GM12878 (cell line): ENCODE measurements around the gene ANKRD65. TPM values are rescaled to one million over a fixed set of nuclear protein-coding genes. Genes with fewer than 3 reads are reported as not detected.
A peak's percentile ranks its signal among the peaks of the same experiment; 100 is the strongest.

ENCODE experiments used
- ATF7 ChIP-seq: fragments of 450-650 bp; IDR thresholded peaks from 2 replicates; pipeline ENCODE4 v1.6.1; 2016; ENCODE audit warnings: low read depth, mild to moderate bottlenecking
- CBFB ChIP-seq: IDR thresholded peaks from 2 replicates; pipeline ENCODE4 v1.6.1; 2016; ENCODE audit warnings: antibody characterized with exemption, low read depth
- GABPA ChIP-seq: IDR thresholded peaks from 2 replicates; pipeline ENCODE4 v1.6.1; 2014; ENCODE audit warnings: antibody characterized with exemption, low read depth, mild to moderate bottlenecking, inconsistent platforms
- LARP7 ChIP-seq: fragments of 450-650 bp; IDR thresholded peaks from 2 replicates; pipeline ENCODE4 v1.6.1; 2017; ENCODE audit warnings: mild to moderate bottlenecking
- MEF2A ChIP-seq: IDR thresholded peaks from 2 replicates; pipeline ENCODE4 v1.6.1; 2011; ENCODE audit warnings: low read depth, mild to moderate bottlenecking, low read length, moderate library complexity; ENCODE audit not compliant: insufficient read depth
- MYC ChIP-seq: IDR thresholded peaks from 2 replicates; pipeline ENCODE4 v1.6.1; 2011; ENCODE audit warnings: mild to moderate bottlenecking, low read length, moderate library complexity, inconsistent platforms; ENCODE audit not compliant: insufficient read depth, insufficient replicate concordance, insufficient read length, severe bottlenecking
- PML ChIP-seq: IDR thresholded peaks from 2 replicates; pipeline ENCODE4 v1.6.1; 2012; ENCODE audit warnings: low read length, inconsistent platforms
- SMARCA5 ChIP-seq: fragments of 450-650 bp; IDR thresholded peaks from 2 replicates; pipeline ENCODE4 v1.6.1; 2017; ENCODE audit warnings: mild to moderate bottlenecking
- SRF ChIP-seq, 2 experiments: IDR thresholded peaks; 2 replicates each; pipeline ENCODE4 v1.6.1; 2011; ENCODE audit warnings: low read depth in 2 of 2, low read length in 2 of 2, mild to moderate bottlenecking in 1 of 2, moderate library complexity in 1 of 2
- TCF12 ChIP-seq: IDR thresholded peaks from 2 replicates; pipeline ENCODE4 v1.6.1; 2011; ENCODE audit warnings: low read depth, mild to moderate bottlenecking, low read length
- TCF7 ChIP-seq: IDR thresholded peaks from 2 replicates; pipeline ENCODE4 v1.6.1; 2014; ENCODE audit warnings: antibody characterized with exemption, borderline replicate concordance
- YBX1 ChIP-seq: fragments of 450-650 bp; IDR thresholded peaks from 2 replicates; pipeline ENCODE4 v1.6.1; 2016; ENCODE audit warnings: antibody characterized with exemption
- YY1 ChIP-seq: IDR thresholded peaks from 2 replicates; pipeline ENCODE4 v1.6.1; 2011; ENCODE audit warnings: low read depth, mild to moderate bottlenecking, low read length
- ZNF207 ChIP-seq: fragments of 450-650 bp; IDR thresholded peaks from 2 replicates; pipeline ENCODE4 v1.6.1; 2014; ENCODE audit warnings: antibody characterized with exemption, mild to moderate bottlenecking, borderline replicate concordance
- ZNF274 ChIP-seq: IDR thresholded peaks from one replicate; pipeline ENCODE4 v1.8.0; 2011; ENCODE audit not compliant: insufficient read length, insufficient read depth
- ZNF384 ChIP-seq: IDR thresholded peaks from 2 replicates; pipeline ENCODE4 v1.6.1; 2012; ENCODE audit warnings: low read depth, mild to moderate bottlenecking, low read length, improper control_type of control experiment, borderline replicate concordance
- polyA plus RNA-seq, 11 experiments: library from polyadenylated mRNA; depleted of rRNA in 4 of 11; unstranded in 6 of 11; stranded (reverse) in 5 of 11; fragments of >200 nt; fragmentation: Nextera tagmentation in 4 of 11; fragmentation: Illumina TruSeq in 1 of 11; extraction: Ambion mirVana in 4 of 11; extraction: Trizol in 1 of 11; gene quantifications; 1 replicate in 1 of 11; 2 replicates in 10 of 11; pipeline versions ENCODE4 v1.2.1 to v1.2.3, GENCODE V29; 2011 to 2016; ENCODE audit warnings: inconsistent platforms in 2 of 11, missing spikeins in 2 of 11, low read depth in 1 of 11
- total RNA-seq, 4 experiments: library from RNA; depleted of rRNA in 3 of 4; stranded (reverse); fragments of >200 nt in 3 of 4; fragmentation: Illumina TruSeq in 1 of 4; extraction: Trizol in 1 of 4; gene quantifications; 2 replicates each; pipeline versions ENCODE4 v1.2.1 to v1.2.3, GENCODE V29; 2013 to 2021
- TF ChIP-seq, protein P1 (sequence below): fragments of 450-650 bp; IDR thresholded peaks from 2 replicates; pipeline ENCODE4 v1.6.1; 2018; ENCODE audit warnings: borderline replicate concordance, mild to moderate bottlenecking; ENCODE audit not compliant: partially characterized antibody
- TF ChIP-seq, protein P2 (sequence below): IDR thresholded peaks from 2 replicates; pipeline ENCODE4 v1.6.1; 2011; ENCODE audit warnings: low read depth, mild to moderate bottlenecking, low read length, moderate library complexity, borderline replicate concordance; ENCODE audit errors: extremely low read depth
- TF ChIP-seq, protein P3 (sequence below): fragments of 450-650 bp; IDR thresholded peaks from 2 replicates; pipeline ENCODE4 v1.6.1; 2016; ENCODE audit warnings: mild to moderate bottlenecking
- TF ChIP-seq, protein P4 (sequence below): IDR thresholded peaks from 2 replicates; pipeline ENCODE4 v1.6.1; 2012; ENCODE audit warnings: low read depth, low read length, improper control_type of control experiment
- TF ChIP-seq, protein P5 (sequence below): fragments of 450-650 bp; IDR thresholded peaks from 2 replicates; pipeline ENCODE4 v1.6.1; 2016; ENCODE audit warnings: mild to moderate bottlenecking, moderate library complexity, borderline replicate concordance

The ANKRD65 gene
- total and polyA plus RNA-seq, 10 of the 15 experiments (the other 5 are each of a cell fraction or from before 2014, with no cell fraction given): 0.05 to 2.8 (median 0.37) TPM

DNA sequence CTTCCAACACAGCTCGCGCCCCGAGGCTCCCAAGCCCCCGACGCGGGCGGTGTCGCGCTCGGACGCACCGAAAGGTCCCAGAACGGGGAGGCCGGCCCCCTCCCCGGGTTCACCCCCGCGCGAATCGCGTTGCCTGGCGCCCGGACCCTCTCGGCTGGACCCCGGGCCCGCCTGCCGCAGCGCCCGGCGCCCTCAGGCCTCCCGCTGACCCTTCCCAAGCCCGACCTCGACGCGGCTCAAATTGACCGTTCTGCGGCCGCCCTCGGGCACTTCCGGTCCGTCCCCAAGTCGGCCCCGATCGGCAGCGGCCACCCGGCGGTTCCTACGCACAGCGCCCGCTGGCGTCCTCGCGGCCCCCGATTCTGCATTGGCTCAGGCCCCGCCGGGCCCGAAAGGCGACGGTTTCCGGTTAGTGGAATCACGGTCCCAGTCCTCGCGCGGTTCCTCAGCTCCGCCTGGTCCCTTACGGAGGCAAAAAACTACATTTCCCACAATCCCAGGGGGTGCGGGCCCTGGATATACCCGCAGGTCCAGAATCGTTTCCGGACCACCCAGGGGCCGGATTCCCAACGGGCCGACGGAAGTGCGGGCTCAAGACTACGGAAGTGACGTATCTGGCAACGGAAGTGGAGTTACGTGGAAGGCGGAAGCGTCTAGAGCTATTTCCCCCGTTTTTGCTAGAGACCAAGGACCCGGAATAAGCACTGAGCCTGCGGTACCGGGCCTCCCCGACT lies 46.0 kb downstream of the ANKRD65 start, which contains the start of gene AURKAIP1 (continued):
- TF ChIP-seq, protein P1, sequence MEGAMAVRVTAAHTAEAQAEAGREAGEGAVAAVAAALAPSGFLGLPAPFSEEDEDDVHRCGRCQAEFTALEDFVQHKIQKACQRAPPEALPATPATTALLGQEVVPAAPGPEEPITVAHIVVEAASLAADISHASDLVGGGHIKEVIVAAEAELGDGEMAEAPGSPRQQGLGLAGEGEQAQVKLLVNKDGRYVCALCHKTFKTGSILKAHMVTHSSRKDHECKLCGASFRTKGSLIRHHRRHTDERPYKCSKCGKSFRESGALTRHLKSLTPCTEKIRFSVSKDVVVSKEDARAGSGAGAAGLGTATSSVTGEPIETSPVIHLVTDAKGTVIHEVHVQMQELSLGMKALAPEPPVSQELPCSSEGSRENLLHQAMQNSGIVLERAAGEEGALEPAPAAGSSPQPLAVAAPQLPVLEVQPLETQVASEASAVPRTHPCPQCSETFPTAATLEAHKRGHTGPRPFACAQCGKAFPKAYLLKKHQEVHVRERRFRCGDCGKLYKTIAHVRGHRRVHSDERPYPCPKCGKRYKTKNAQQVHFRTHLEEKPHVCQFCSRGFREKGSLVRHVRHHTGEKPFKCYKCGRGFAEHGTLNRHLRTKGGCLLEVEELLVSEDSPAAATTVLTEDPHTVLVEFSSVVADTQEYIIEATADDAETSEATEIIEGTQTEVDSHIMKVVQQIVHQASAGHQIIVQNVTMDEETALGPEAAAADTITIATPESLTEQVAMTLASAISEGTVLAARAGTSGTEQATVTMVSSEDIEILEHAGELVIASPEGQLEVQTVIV: peak; percentile 81
- TF ChIP-seq TCF12 (no peak), GABPA (peak; percentile 97), CBFB (peak; percentile 83), MEF2A (peak; percentile 75), ATF7 (peak; percentile 91), ZNF207 (peak; percentile 100), MYC (peak; percentile 22), SRF (IDR thresholded peaks at IDR 0.05; ENCODE audit: low read depth in 2 of 2, low read length in 2 of 2) (peak; percentile 53 to 85; a peak in 3 of 4 replicates), PML (peak; percentile 89), SMARCA5 (peak; percentile 99), YBX1 (no peak), TCF7 (no peak; the same call in 1 of the 2 replicates), ZNF384 (peak; percentile 38; the same call in 1 of the 2 replicates), ZNF274 (no peak), LARP7 (peak; percentile 100), YY1 (peak; percentile 90)
- TF ChIP-seq, protein P2, sequence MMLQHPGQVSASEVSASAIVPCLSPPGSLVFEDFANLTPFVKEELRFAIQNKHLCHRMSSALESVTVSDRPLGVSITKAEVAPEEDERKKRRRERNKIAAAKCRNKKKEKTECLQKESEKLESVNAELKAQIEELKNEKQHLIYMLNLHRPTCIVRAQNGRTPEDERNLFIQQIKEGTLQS: peak; percentile 28; the same call in 1 of the 2 replicates
- TF ChIP-seq, protein P3, sequence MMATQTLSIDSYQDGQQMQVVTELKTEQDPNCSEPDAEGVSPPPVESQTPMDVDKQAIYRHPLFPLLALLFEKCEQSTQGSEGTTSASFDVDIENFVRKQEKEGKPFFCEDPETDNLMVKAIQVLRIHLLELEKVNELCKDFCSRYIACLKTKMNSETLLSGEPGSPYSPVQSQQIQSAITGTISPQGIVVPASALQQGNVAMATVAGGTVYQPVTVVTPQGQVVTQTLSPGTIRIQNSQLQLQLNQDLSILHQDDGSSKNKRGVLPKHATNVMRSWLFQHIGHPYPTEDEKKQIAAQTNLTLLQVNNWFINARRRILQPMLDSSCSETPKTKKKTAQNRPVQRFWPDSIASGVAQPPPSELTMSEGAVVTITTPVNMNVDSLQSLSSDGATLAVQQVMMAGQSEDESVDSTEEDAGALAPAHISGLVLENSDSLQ: peak; percentile 73
- TF ChIP-seq, protein P4, sequence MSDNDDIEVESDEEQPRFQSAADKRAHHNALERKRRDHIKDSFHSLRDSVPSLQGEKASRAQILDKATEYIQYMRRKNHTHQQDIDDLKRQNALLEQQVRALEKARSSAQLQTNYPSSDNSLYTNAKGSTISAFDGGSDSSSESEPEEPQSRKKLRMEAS: no peak
- TF ChIP-seq, protein P5, sequence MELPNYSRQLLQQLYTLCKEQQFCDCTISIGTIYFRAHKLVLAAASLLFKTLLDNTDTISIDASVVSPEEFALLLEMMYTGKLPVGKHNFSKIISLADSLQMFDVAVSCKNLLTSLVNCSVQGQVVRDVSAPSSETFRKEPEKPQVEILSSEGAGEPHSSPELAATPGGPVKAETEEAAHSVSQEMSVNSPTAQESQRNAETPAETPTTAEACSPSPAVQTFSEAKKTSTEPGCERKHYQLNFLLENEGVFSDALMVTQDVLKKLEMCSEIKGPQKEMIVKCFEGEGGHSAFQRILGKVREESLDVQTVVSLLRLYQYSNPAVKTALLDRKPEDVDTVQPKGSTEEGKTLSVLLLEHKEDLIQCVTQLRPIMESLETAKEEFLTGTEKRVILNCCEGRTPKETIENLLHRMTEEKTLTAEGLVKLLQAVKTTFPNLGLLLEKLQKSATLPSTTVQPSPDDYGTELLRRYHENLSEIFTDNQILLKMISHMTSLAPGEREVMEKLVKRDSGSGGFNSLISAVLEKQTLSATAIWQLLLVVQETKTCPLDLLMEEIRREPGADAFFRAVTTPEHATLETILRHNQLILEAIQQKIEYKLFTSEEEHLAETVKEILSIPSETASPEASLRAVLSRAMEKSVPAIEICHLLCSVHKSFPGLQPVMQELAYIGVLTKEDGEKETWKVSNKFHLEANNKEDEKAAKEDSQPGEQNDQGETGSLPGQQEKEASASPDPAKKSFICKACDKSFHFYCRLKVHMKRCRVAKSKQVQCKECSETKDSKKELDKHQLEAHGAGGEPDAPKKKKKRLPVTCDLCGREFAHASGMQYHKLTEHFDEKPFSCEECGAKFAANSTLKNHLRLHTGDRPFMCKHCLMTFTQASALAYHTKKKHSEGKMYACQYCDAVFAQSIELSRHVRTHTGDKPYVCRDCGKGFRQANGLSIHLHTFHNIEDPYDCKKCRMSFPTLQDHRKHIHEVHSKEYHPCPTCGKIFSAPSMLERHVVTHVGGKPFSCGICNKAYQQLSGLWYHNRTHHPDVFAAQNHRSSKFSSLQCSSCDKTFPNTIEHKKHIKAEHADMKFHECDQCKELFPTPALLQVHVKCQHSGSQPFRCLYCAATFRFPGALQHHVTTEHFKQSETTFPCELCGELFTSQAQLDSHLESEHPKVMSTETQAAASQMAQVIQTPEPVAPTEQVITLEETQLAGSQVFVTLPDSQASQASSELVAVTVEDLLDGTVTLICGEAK: peak; percentile 100
